ENCODE data around the gene PGBD1.

The PGBD1 gene

GRCh38 chr6:28296520-28297060 is 15.2 kb downstream of the PGBD1 start:
- TF ChIP-seq GATA3 (IDR thresholded peaks at IDR 0.05; ENCODE audit: low read depth, low read length) (no peak), GATA2 (IDR thresholded peaks at IDR 0.05; ENCODE audit: low read depth, low read length) (no peak)

GRCh38 chr6:28303570-28303969 is 22.2 kb downstream of the PGBD1 start:
- no peak for TF ChIP-seq GATA2 (IDR thresholded peaks at IDR 0.05; ENCODE audit: low read depth, low read length)
- TF ChIP-seq GATA3 (IDR thresholded peaks at IDR 0.05; ENCODE audit: low read depth, low read length): no peak

- no peak for TF ChIP-seq GATA3 (IDR thresholded peaks at IDR 0.05; ENCODE audit: low read depth, low read length)
- TF ChIP-seq GATA2 (IDR thresholded peaks at IDR 0.05; ENCODE audit: low read depth, low read length): no peak
Observed at GRCh38 chr6:28311139-28311823, 29.9 kb downstream of the PGBD1 start.

GRCh38 chr6:28312939-28313338 is 31.6 kb downstream of the PGBD1 start:
- TF ChIP-seq GATA2 (IDR thresholded peaks at IDR 0.05; ENCODE audit: low read depth, low read length): no peak
- TF ChIP-seq GATA3 (IDR thresholded peaks at IDR 0.05; ENCODE audit: low read depth, low read length): no peak

GRCh38 chr6:28315628-28316027 is 34.3 kb downstream of the PGBD1 start:
- TF ChIP-seq GATA3 (IDR thresholded peaks at IDR 0.05; ENCODE audit: low read depth, low read length): no peak
- peak; percentile 44; the same call in 1 of the 2 replicates for TF ChIP-seq GATA2 (IDR thresholded peaks at IDR 0.05; ENCODE audit: low read depth, low read length)

- TF ChIP-seq GATA2 (IDR thresholded peaks at IDR 0.05; ENCODE audit: low read depth, low read length) (no peak), GATA3 (IDR thresholded peaks at IDR 0.05; ENCODE audit: low read depth, low read length) (no peak)
Observed at GRCh38 chr6:28322661-28323060, 41.3 kb downstream of the PGBD1 start.

- no peak for TF ChIP-seq GATA2 (IDR thresholded peaks at IDR 0.05; ENCODE audit: low read depth, low read length)
- no peak for TF ChIP-seq GATA3 (IDR thresholded peaks at IDR 0.05; ENCODE audit: low read depth, low read length)
Observed at GRCh38 chr6:28323813-28324424, 42.5 kb downstream of the PGBD1 start.

- TF ChIP-seq GATA3 (IDR thresholded peaks at IDR 0.05; ENCODE audit: low read depth, low read length): no peak
- no peak for TF ChIP-seq GATA2 (IDR thresholded peaks at IDR 0.05; ENCODE audit: low read depth, low read length)
Observed at GRCh38 chr6:28326371-28326948, 45.1 kb downstream of the PGBD1 start.

- TF ChIP-seq GATA2 (IDR thresholded peaks at IDR 0.05; ENCODE audit: low read depth, low read length): no peak
- TF ChIP-seq GATA3 (IDR thresholded peaks at IDR 0.05; ENCODE audit: low read depth, low read length): no peak
Observed at GRCh38 chr6:28330041-28330440, 48.7 kb downstream of the PGBD1 start.

- no peak for TF ChIP-seq GATA3 (IDR thresholded peaks at IDR 0.05; ENCODE audit: low read depth, low read length)
- TF ChIP-seq GATA2 (IDR thresholded peaks at IDR 0.05; ENCODE audit: low read depth, low read length): no peak
Observed at GRCh38 chr6:28333047-28333446, 51.7 kb downstream of the PGBD1 start.

GRCh38 chr6:28333599-28334018 is 52.2 kb downstream of the PGBD1 start:
- TF ChIP-seq GATA3 (IDR thresholded peaks at IDR 0.05; ENCODE audit: low read depth, low read length) (no peak), GATA2 (IDR thresholded peaks at IDR 0.05; ENCODE audit: low read depth, low read length) (no peak)

GRCh38 chr6:28334286-28335039 is 53.1 kb downstream of the PGBD1 start:
- TF ChIP-seq GATA3 (IDR thresholded peaks at IDR 0.05; ENCODE audit: low read depth, low read length): no peak
- no peak for TF ChIP-seq GATA2 (IDR thresholded peaks at IDR 0.05; ENCODE audit: low read depth, low read length)

- no peak for TF ChIP-seq GATA2 (IDR thresholded peaks at IDR 0.05; ENCODE audit: low read depth, low read length)
- TF ChIP-seq GATA3 (IDR thresholded peaks at IDR 0.05; ENCODE audit: low read depth, low read length): no peak
Observed at GRCh38 chr6:28335040-28335563, 53.7 kb downstream of the PGBD1 start.

All from SH-SY5Y (cell line).